ENCODE results near the gene DUSP16. TPM values are rescaled to one million over a fixed set of nuclear protein-coding genes. Genes with fewer than 3 reads are reported as not detected.

The DUSP16 gene
- total RNA-seq, 1 donor from 2014 or later: 52.1 TPM

DNA sequence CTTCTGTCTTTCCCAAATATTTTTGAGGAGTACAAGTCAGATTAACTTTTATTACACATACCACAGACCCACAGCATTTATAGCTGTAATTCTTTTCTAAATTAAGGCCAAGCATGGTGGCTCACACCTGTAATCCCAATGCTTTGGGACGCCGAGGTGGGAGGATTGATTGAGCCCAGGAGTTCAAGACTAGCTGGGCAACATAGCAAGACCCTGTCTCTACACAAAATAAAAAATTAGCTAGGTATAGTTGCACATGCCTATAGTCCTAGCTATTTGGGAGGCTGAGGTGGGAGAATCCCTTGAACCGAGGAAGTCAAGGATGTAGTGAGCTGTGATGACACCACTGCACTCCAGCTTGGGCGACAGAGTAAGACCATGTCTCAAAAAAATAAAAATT lies 7.0 kb downstream of the DUSP16 start:
- no peaks in the 10 kb centered on the region for H3K9me3 Mint-ChIP-seq
- H3K4me1 Mint-ChIP-seq (ENCODE audit: unreplicated experiment): peaks cover 8% of the 10 kb centered on the region
- H3K27me3 Mint-ChIP-seq: no peaks in the 10 kb centered on the region
- H3K36me3 Mint-ChIP-seq: peaks cover 54% of the 10 kb centered on the region
- peak overlapping the region; percentile 27 for H3K4me3 Mint-ChIP-seq
- H3K27ac Mint-ChIP-seq: no peak overlapping the region
- no peak for DNase-seq (ENCODE audit: extremely low spot score, unreplicated experiment)
- TF ChIP-seq CTCF (conservative IDR thresholded peaks at IDR 0.05): no peak

- DNase-seq (ENCODE audit: extremely low spot score, unreplicated experiment): no peak
- H3K9me3 Mint-ChIP-seq: no peaks in the 10 kb centered on the region
- peaks cover 5% of the 10 kb centered on the region for H3K4me1 Mint-ChIP-seq (ENCODE audit: unreplicated experiment)
- no peak overlapping the region for H3K4me3 Mint-ChIP-seq
- TF ChIP-seq CTCF (conservative IDR thresholded peaks at IDR 0.05): no peak
- H3K36me3 Mint-ChIP-seq: peaks cover 54% of the 10 kb centered on the region
- H3K27me3 Mint-ChIP-seq: no peaks in the 10 kb centered on the region
- H3K27ac Mint-ChIP-seq: no peak overlapping the region
These were observed 9.4 kb downstream of the DUSP16 start for GRCh38 chr12:12553208-12553785.

- no peak for DNase-seq (ENCODE audit: extremely low spot score, unreplicated experiment)
- Mint-ChIP-seq H3K9me3 (peaks cover 4% of the 10 kb centered on the region), H3K36me3 (peaks cover 53% of the 10 kb centered on the region), H3K4me1 (ENCODE audit: unreplicated experiment) (peaks cover 5% of the 10 kb centered on the region), H3K4me3 (no peak overlapping the region), H3K27me3 (no peaks in the 10 kb centered on the region), H3K27ac (peak overlapping the region; percentile 20)
- TF ChIP-seq CTCF (conservative IDR thresholded peaks at IDR 0.05): no peak
These were observed 11.5 kb downstream of the DUSP16 start for GRCh38 chr12:12551115-12551514.

DNA sequence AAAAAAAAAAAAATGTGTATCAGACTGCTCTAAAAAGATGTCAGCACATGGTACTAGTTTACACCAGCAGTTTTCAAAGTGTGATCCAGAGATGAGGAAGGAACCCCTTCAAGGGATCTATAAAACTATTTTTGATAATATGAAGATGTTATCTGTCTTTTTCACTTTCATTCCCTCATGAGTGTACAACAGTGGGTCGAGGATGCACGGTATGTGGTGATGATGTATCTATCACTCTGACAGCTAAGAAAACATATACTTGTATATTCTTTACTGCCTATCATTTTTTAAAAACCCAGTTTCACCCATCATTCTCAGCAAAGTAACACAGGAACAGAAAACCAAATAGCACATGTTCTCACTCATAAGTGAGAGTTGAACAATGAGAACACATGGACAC lies 12.4 kb downstream of the DUSP16 start:
- Mint-ChIP-seq H3K36me3 (peaks cover 51% of the 10 kb centered on the region), H3K27me3 (no peaks in the 10 kb centered on the region), H3K4me1 (ENCODE audit: unreplicated experiment) (peaks cover 5% of the 10 kb centered on the region), H3K27ac (peak overlapping the region; percentile 76), H3K4me3 (no peak overlapping the region), H3K9me3 (peaks cover 4% of the 10 kb centered on the region)
- TF ChIP-seq CTCF (conservative IDR thresholded peaks at IDR 0.05): no peak
- DNase-seq (ENCODE audit: extremely low spot score, unreplicated experiment): no peak

GRCh38 chr12:12549426-12549825 lies 13.2 kb downstream of the DUSP16 start:
- Mint-ChIP-seq H3K27me3 (no peaks in the 10 kb centered on the region), H3K4me3 (no peak overlapping the region), H3K27ac (peak overlapping the region; percentile 7), H3K36me3 (peaks cover 47% of the 10 kb centered on the region), H3K9me3 (peaks cover 4% of the 10 kb centered on the region), H3K4me1 (ENCODE audit: unreplicated experiment) (peaks cover 5% of the 10 kb centered on the region)
- DNase-seq (ENCODE audit: extremely low spot score, unreplicated experiment): no peak
- TF ChIP-seq CTCF (conservative IDR thresholded peaks at IDR 0.05): no peak

DNA sequence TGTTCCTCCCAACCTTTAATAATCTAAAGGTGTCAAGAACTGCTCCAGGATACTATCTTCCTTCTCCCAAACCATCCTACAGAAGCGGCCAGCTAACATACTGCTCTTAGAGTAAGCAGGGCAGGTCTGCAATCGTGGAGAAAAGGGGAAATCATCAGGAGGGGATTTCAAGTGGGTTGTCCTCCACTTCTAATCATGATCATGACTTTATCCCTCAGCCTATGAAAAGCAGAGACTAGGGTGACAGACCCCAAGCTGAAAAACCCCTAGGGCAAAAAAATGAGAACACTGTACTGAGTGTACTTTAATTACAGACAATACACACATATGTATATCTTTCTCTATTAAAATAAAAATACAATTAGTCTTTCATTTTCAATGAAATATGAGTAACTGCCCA lies 13.9 kb downstream of the DUSP16 start:
- Mint-ChIP-seq H3K4me1 (ENCODE audit: unreplicated experiment) (peaks cover 5% of the 10 kb centered on the region), H3K4me3 (no peak overlapping the region), H3K27ac (peak overlapping the region; percentile 67), H3K36me3 (peaks cover 51% of the 10 kb centered on the region), H3K9me3 (peaks cover 4% of the 10 kb centered on the region), H3K27me3 (no peaks in the 10 kb centered on the region)
- DNase-seq (ENCODE audit: extremely low spot score, unreplicated experiment): no peak
- TF ChIP-seq CTCF (conservative IDR thresholded peaks at IDR 0.05): no peak

All from type B pancreatic cell (in vitro differentiated cells).